Erythroblast (primary cell): ENCODE data around the gene FOXP1.

Experiments
- GATA1 ChIP-seq: IDR thresholded peaks from 2 replicates; pipeline ENCODE4 v1.6.1; 2011; ENCODE audit warnings: low read depth, mild to moderate bottlenecking, control low read depth, low read length, moderate library complexity
- POLR2A ChIP-seq: IDR thresholded peaks from 2 replicates; pipeline ENCODE4 v1.6.1; 2011; ENCODE audit warnings: mild to moderate bottlenecking, low read length

DNA sequence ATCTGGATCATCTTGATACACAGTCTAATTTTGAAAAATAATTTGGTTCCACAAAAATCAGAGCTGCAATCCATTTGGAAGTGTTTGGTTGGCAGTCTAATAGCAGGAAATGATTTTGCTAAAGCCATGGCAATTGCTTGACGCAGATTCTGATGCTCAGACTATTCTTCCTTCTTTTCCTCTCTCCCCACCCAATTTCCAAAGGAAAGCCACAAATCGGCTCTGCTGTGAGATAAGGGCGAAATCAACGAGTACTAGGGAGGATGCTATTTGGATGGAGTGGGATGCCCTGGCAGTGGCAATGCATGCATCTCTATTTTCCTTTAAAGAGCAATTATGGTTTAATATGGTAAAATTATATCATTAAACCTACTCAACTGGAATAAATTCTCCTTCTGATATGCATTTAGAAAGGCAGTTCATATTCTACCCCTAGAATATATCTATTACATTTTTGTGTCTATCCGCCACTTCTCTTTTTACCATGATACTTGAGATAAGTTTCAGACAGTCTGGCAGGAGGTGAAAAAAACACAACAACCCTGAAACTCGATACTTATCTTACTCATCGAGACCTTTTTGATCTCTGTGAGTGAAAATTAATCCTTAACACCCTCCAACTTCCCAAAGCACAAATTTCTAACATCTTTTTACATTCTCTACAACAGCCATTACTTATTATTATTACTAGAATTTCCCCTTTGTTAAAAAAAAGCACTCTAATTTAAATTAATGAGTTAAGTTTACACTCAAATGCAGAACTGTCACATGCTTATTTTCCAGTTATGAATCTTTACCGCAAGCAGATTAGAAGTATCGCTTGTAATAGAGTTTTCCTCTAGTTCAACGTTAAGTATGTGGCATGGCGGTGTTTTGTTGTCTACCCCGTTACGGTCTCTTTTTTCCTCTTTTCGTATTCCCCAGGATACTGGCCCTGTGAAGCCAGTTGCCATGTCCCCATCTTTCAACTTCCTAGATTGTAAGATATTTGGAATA, 433.3 kb downstream of the FOXP1 start:
- no peak for TF ChIP-seq POLR2A
- no peak for TF ChIP-seq GATA1
